Suprapubic skin (tissue), 4 donors: ENCODE data around the gene COL28A1. TPM values are rescaled to one million over a fixed set of nuclear protein-coding genes. Genes with fewer than 3 reads are reported as not detected.

Source experiments
- DNase-seq, 2 donors: peaks; one replicate each; pipeline ENCODE4 v3.0.0-alpha.2; 2019; ENCODE audit warnings: low spot score in 2 of 2
- H3K27ac ChIP-seq: fragments of 200-600 bp; sonication (generic); one replicate; pipeline ENCODE4 v1.5.1; 2019
- H3K27me3 ChIP-seq: fragments of 200-600 bp; sonication (generic); one replicate; pipeline ENCODE4 v1.5.1; 2019
- H3K36me3 ChIP-seq: fragments of 200-600 bp; sonication (generic); one replicate; pipeline ENCODE4 v1.5.1; 2019
- H3K4me1 ChIP-seq: fragments of 200-600 bp; sonication (generic); one replicate; pipeline ENCODE4 v1.5.1; 2019
- H3K4me3 ChIP-seq: fragments of 200-600 bp; sonication (generic); one replicate; pipeline ENCODE4 v1.5.1; 2019; ENCODE audit warnings: mild to moderate bottlenecking
- H3K9me3 ChIP-seq: fragments of 200-600 bp; sonication (generic); one replicate; pipeline ENCODE4 v1.5.1; 2019
- CTCF ChIP-seq, 2 donors: fragments of 200-600 bp in 1 of 2; fragments of 450-650 bp in 1 of 2; sonication (generic) in 1 of 2; IDR thresholded peaks; one replicate each; pipeline ENCODE4 v1.5.1; 2016 to 2019; ENCODE audit warnings: antibody characterized with exemption in 2 of 2, mild to moderate bottlenecking in 1 of 2, moderate library complexity in 1 of 2
- EP300 ChIP-seq: sonication (generic); formaldehyde crosslinking; IDR thresholded peaks from one replicate; pipeline ENCODE4 v1.6.1; 2017; ENCODE audit warnings: antibody characterized with exemption
- POLR2A ChIP-seq, 2 donors: fragments of 450-650 bp; IDR thresholded peaks; one replicate each; pipeline ENCODE4 v1.6.1; 2017; ENCODE audit warnings: antibody characterized with exemption in 2 of 2, mild to moderate bottlenecking in 2 of 2, moderate library complexity in 2 of 2
- POLR2AphosphoS5 ChIP-seq, 3 donors: sonication (generic); formaldehyde crosslinking; IDR thresholded peaks; one replicate each; pipeline ENCODE4 v1.6.1; 2017; ENCODE audit warnings: antibody characterized with exemption in 3 of 3
- WGBS: methylation state at CpG from one replicate; pipeline ENCODE4 v1.1.5; 2018; 5-methylcytosine and 5-hydroxymethylcytosine counted together
- total RNA-seq, 4 donors: library from RNA; depleted of rRNA; stranded (reverse); fragments of >200 nt; gene quantifications; one replicate each; pipeline ENCODE4 v1.1.0, GENCODE V29; 2016

The COL28A1 gene
- total RNA-seq, 4 donors from 2014 or later, result 0.85 to 2.9 (median 2.0) TPM

GRCh38 chr7:7529328-7529727 lies 6.3 kb downstream of the COL28A1 start:
- no peak for DNase-seq
- H3K4me1 ChIP-seq, result no peaks in the 10 kb centered on the region
- no peaks in the 10 kb centered on the region for H3K27me3 ChIP-seq
- H3K36me3 ChIP-seq, result no peaks in the 10 kb centered on the region
- no peak overlapping the region for H3K4me3 ChIP-seq
- TF ChIP-seq CTCF (IDR thresholded peaks at IDR 0.05) (no peak), POLR2AphosphoS5 (IDR thresholded peaks at IDR 0.05) (no peak), EP300 (no peak), POLR2A (IDR thresholded peaks at IDR 0.05) (no peak)
- no peak overlapping the region for H3K27ac ChIP-seq
- 83% methylated on average over 4 of the region's 4 CpGs for WGBS
- no peaks in the 10 kb centered on the region for H3K9me3 ChIP-seq

- 80% methylated on average over 3 of the region's 3 CpGs for WGBS
- DNase-seq, result no peak
- H3K27me3 ChIP-seq, result no peaks in the 10 kb centered on the region
- H3K27ac ChIP-seq, result no peak overlapping the region
- no peak overlapping the region for H3K4me3 ChIP-seq
- H3K4me1 ChIP-seq, result no peaks in the 10 kb centered on the region
- TF ChIP-seq POLR2AphosphoS5 (IDR thresholded peaks at IDR 0.05) (no peak), POLR2A (IDR thresholded peaks at IDR 0.05) (no peak), EP300 (no peak), CTCF (IDR thresholded peaks at IDR 0.05) (no peak)
- no peaks in the 10 kb centered on the region for H3K9me3 ChIP-seq
- no peaks in the 10 kb centered on the region for H3K36me3 ChIP-seq
Measured at GRCh38 chr7:7527047-7527446, 8.6 kb downstream of the COL28A1 start.

- Histone ChIP-seq H3K4me1 (no peaks in the 10 kb centered on the region), H3K27me3 (no peaks in the 10 kb centered on the region), H3K4me3 (no peak overlapping the region), H3K36me3 (no peaks in the 10 kb centered on the region), H3K27ac (no peak overlapping the region), H3K9me3 (no peaks in the 10 kb centered on the region)
- DNase-seq, result no peak
- TF ChIP-seq POLR2A (IDR thresholded peaks at IDR 0.05) (no peak), EP300 (no peak), CTCF (IDR thresholded peaks at IDR 0.05) (no peak), POLR2AphosphoS5 (IDR thresholded peaks at IDR 0.05) (no peak)
- 94% methylated on average over 2 of the region's 2 CpGs for WGBS
Measured at GRCh38 chr7:7526006-7526405, 9.7 kb downstream of the COL28A1 start.

GRCh38 chr7:7524121-7524520 lies 11.6 kb downstream of the COL28A1 start:
- H3K27ac ChIP-seq, result no peak overlapping the region
- no peaks in the 10 kb centered on the region for H3K9me3 ChIP-seq
- no peak overlapping the region for H3K4me3 ChIP-seq
- DNase-seq, result no peak
- 55% methylated on average over 3 of the region's 3 CpGs for WGBS
- TF ChIP-seq CTCF (IDR thresholded peaks at IDR 0.05) (no peak), POLR2AphosphoS5 (IDR thresholded peaks at IDR 0.05) (no peak), EP300 (no peak), POLR2A (IDR thresholded peaks at IDR 0.05) (no peak)
- no peaks in the 10 kb centered on the region for H3K36me3 ChIP-seq
- no peaks in the 10 kb centered on the region for H3K27me3 ChIP-seq
- H3K4me1 ChIP-seq, result no peaks in the 10 kb centered on the region

- no peak overlapping the region for H3K27ac ChIP-seq
- DNase-seq, result no peak
- H3K27me3 ChIP-seq, result no peaks in the 10 kb centered on the region
- H3K4me1 ChIP-seq, result no peaks in the 10 kb centered on the region
- no peaks in the 10 kb centered on the region for H3K36me3 ChIP-seq
- 80% methylated on average over 3 of the region's 3 CpGs for WGBS
- no peak for TF ChIP-seq EP300
- no peak for TF ChIP-seq POLR2AphosphoS5 (IDR thresholded peaks at IDR 0.05)
- TF ChIP-seq POLR2A (IDR thresholded peaks at IDR 0.05), result no peak
- no peak for TF ChIP-seq CTCF (IDR thresholded peaks at IDR 0.05)
- H3K4me3 ChIP-seq, result no peak overlapping the region
- no peaks in the 10 kb centered on the region for H3K9me3 ChIP-seq
Measured at GRCh38 chr7:7522421-7522820, 13.3 kb downstream of the COL28A1 start.
